ENCODE measurements around the gene DDC.

DNA sequence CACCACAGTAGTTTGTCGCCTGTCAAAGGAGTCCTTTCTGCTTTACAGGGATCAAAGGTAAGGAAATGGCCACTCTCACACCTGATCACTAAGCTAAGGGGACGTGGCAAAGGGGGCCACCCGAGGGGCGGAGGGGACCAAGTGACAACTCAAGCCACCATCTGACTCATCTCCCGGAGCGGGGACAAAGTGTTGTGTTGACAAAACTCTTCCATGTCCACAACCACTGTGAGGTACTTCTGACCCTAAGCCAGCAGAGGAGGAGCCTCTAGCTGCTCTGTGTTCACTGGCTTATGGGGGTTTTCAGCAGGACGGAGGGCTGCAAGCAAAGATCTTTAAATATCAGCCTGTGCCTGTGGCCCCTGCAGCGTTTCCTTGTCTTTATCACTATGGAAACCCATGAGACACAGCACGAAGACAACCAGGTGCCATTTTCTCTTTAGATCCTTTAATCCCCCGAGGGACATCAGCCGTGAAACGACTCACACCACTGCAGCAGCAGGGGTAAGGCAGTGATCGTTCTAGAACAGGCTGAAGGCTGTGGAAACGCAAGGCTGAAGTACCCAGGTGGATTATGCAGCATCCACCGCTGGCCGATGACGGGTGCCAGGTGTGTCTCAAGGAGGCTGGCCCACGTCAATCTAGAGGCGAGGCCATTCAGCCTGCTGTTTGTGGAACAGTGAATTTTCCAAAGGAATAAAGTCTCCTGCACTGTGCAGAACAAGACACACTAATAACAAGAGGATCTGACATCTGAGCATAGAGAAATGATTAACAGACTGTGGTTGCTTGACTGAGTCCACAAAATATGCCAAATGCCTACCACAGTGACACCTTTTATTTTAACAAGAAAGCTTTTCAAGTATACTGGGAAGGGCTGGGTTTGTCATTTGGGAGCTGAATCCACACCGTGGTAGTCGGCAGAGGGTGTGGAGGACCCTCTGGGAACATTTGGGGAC lies 26.6 kb upstream of the DDC start:
- TF ChIP-seq, protein P1, sequence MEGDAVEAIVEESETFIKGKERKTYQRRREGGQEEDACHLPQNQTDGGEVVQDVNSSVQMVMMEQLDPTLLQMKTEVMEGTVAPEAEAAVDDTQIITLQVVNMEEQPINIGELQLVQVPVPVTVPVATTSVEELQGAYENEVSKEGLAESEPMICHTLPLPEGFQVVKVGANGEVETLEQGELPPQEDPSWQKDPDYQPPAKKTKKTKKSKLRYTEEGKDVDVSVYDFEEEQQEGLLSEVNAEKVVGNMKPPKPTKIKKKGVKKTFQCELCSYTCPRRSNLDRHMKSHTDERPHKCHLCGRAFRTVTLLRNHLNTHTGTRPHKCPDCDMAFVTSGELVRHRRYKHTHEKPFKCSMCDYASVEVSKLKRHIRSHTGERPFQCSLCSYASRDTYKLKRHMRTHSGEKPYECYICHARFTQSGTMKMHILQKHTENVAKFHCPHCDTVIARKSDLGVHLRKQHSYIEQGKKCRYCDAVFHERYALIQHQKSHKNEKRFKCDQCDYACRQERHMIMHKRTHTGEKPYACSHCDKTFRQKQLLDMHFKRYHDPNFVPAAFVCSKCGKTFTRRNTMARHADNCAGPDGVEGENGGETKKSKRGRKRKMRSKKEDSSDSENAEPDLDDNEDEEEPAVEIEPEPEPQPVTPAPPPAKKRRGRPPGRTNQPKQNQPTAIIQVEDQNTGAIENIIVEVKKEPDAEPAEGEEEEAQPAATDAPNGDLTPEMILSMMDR (IDR thresholded peaks at IDR 0.05) = no peak
- no peak for TF ChIP-seq POLR2A (IDR thresholded peaks at IDR 0.05)
